Stimulated activated CD4-positive, alpha-beta T cell treated with anti-CD3 and anti-CD28 coated beads, Interleukin-4, amount 100 ng/mL, for 24 hours (primary cell): ENCODE results near the gene RAPGEF3.

Experiments used
- DNase-seq: peaks from one replicate; pipeline ENCODE4 v3.0.0-alpha.2; 2020

Gene RAPGEF3

GRCh38 chr12:47755655-47756562, 2.8 kb downstream of the RAPGEF3 start:
- DNase-seq = peak; percentile 49

- no peak for DNase-seq
Observed at GRCh38 chr12:47754881-47755280, 3.8 kb downstream of the RAPGEF3 start.

- DNase-seq = no peak
Observed at GRCh38 chr12:47754126-47754525, 4.6 kb downstream of the RAPGEF3 start.

- no peak for DNase-seq
Observed at GRCh38 chr12:47753021-47754001, 5.4 kb downstream of the RAPGEF3 start.

GRCh38 chr12:47752552-47752951, 6.1 kb downstream of the RAPGEF3 start:
- DNase-seq = no peak

GRCh38 chr12:47752121-47752520, 6.6 kb downstream of the RAPGEF3 start:
- DNase-seq = no peak

GRCh38 chr12:47751561-47751960, 7.1 kb downstream of the RAPGEF3 start:
- no peak for DNase-seq

- no peak for DNase-seq
Observed at GRCh38 chr12:47750916-47751470, 7.7 kb downstream of the RAPGEF3 start.

GRCh38 chr12:47750229-47750798, 8.4 kb downstream of the RAPGEF3 start:
- no peak for DNase-seq

- DNase-seq = no peak
Observed at GRCh38 chr12:47748899-47749298, 9.8 kb downstream of the RAPGEF3 start.

- no peak for DNase-seq
Observed at GRCh38 chr12:47748507-47748828, 10.2 kb downstream of the RAPGEF3 start.

- DNase-seq = no peak
Observed at GRCh38 chr12:47747596-47748506, 10.8 kb downstream of the RAPGEF3 start.

GRCh38 chr12:47747126-47747525, 11.6 kb downstream of the RAPGEF3 start:
- DNase-seq = no peak

- DNase-seq = no peak
Observed at GRCh38 chr12:47746523-47746922, 12.2 kb downstream of the RAPGEF3 start.

- no peak for DNase-seq
Observed at GRCh38 chr12:47746073-47746472, 12.6 kb downstream of the RAPGEF3 start.

GRCh38 chr12:47745485-47746041, 13.1 kb downstream of the RAPGEF3 start:
- no peak for DNase-seq

GRCh38 chr12:47744778-47745436, 13.8 kb downstream of the RAPGEF3 start:
- no peak for DNase-seq

- DNase-seq = peak; percentile 59
Observed at GRCh38 chr12:47744005-47744651, 14.6 kb downstream of the RAPGEF3 start.

GRCh38 chr12:47743311-47743860, 15.3 kb downstream of the RAPGEF3 start:
- DNase-seq = no peak

- peak; percentile 82 for DNase-seq
Observed at GRCh38 chr12:47742253-47742825, 16.3 kb downstream of the RAPGEF3 start.
